ENCODE data around the gene JAZF1.

DNA sequence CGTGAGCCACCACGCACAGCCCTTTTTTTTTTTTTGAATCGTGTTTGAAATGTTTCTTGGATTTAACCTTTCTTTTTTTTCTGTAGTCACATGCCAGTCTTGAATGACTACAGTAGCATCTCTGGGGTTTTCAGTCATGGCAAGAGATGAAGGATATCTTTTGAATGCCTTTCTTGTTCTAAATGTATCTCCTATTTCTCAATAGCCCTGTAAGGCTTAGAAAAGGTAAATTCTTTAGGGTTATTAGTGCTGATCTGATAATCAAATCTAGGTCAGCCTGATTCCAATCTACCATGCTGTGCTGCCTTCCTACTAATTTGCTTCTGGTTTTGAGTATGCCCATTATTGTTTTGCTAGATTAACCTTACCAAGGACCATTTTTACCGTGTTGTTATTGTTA is 370.4 kb downstream of the JAZF1 start:
- TF ChIP-seq CTCF (IDR thresholded peaks at IDR 0.05), result no peak
- no peak for TF ChIP-seq POLR2A (IDR thresholded peaks at IDR 0.05)

All from testis (tissue), 2 donors.